B cell (primary cell): ENCODE measurements around the gene TTYH1.

ENCODE experiments used
- EZH2 ChIP-seq: IDR thresholded peaks from 2 replicates; pipeline ENCODE4 v1.6.1; 2012; ENCODE audit warnings: borderline replicate concordance, low read depth, mild to moderate bottlenecking, moderate library complexity, low read length; ENCODE audit not compliant: insufficient read depth, poor library complexity, severe bottlenecking
- TF ChIP-seq, protein P1 (sequence below): fragments of 200-600 bp; IDR thresholded peaks from one replicate; pipeline ENCODE4 v1.8.0; 2022; ENCODE audit warnings: antibody characterized with exemption, mild to moderate bottlenecking

DNA sequence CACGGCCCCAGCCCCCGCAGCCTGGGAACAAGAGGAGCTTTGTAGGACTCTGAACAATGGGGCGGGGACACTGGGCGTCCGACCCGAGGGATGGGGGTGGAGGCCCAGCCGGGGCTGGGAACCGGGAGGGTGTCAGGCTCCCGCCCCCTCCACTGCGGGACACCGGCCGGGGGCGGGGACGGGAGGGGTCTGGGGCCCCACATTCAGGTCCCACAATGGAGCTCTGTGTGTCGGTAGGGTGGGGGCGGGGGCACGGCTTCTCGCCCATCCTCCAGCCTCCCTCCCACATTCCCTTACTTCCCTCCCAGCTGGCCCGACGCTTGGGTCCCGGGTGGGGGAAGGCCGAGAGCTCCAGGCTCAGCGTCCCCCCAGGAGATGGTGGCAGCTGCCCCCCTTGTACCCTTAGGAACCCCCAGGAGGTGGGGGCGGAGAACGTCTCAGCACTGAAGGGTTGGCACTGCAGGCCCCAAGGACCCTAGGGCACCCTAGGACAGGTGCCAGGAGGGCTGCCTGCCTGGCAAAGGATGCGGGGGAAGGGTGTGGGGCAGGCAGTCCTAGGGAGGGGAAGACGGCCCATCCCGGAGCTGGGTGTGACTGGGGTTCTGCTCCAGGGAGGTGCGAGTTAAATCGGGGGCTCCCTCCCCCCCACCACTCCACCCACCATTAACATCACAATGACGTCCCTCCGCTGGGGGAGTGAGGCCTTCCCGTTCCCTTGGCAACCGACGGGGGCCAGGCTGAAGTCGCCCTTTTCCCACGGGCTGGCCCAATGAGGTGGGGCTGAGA is 5.3 kb downstream of the TTYH1 start:
- TF ChIP-seq, protein P1, sequence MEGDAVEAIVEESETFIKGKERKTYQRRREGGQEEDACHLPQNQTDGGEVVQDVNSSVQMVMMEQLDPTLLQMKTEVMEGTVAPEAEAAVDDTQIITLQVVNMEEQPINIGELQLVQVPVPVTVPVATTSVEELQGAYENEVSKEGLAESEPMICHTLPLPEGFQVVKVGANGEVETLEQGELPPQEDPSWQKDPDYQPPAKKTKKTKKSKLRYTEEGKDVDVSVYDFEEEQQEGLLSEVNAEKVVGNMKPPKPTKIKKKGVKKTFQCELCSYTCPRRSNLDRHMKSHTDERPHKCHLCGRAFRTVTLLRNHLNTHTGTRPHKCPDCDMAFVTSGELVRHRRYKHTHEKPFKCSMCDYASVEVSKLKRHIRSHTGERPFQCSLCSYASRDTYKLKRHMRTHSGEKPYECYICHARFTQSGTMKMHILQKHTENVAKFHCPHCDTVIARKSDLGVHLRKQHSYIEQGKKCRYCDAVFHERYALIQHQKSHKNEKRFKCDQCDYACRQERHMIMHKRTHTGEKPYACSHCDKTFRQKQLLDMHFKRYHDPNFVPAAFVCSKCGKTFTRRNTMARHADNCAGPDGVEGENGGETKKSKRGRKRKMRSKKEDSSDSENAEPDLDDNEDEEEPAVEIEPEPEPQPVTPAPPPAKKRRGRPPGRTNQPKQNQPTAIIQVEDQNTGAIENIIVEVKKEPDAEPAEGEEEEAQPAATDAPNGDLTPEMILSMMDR = no peak
- no peak for TF ChIP-seq EZH2
